Right renal cortex interstitium (tissue), 3 donors: Measurements from ENCODE around the gene AFAP1. TPM values are rescaled to one million over a fixed set of nuclear protein-coding genes. Genes with fewer than 3 reads are reported as not detected.

Experiments used
- DNase-seq, 3 donors: peaks; one replicate each; pipeline ENCODE4 v3.0.0-alpha.2; 2013; ENCODE audit warnings: low read depth in 3 of 3, low spot score in 2 of 3
- polyA plus RNA-seq, 3 donors: library from polyadenylated mRNA; unstranded; fragments of 120-200 nt; gene quantifications; one replicate each; pipeline ENCODE4 v1.2.1, GENCODE V29; 2013; ENCODE audit not compliant: insufficient read length in 3 of 3

AFAP1 gene
- polyA plus RNA-seq, 3 donors, result 18.2 to 20.5 (median 20.4) TPM

GRCh38 chr4:7713757-7714156, 225.9 kb downstream of the AFAP1 start:
- DNase-seq, result no peak

DNA sequence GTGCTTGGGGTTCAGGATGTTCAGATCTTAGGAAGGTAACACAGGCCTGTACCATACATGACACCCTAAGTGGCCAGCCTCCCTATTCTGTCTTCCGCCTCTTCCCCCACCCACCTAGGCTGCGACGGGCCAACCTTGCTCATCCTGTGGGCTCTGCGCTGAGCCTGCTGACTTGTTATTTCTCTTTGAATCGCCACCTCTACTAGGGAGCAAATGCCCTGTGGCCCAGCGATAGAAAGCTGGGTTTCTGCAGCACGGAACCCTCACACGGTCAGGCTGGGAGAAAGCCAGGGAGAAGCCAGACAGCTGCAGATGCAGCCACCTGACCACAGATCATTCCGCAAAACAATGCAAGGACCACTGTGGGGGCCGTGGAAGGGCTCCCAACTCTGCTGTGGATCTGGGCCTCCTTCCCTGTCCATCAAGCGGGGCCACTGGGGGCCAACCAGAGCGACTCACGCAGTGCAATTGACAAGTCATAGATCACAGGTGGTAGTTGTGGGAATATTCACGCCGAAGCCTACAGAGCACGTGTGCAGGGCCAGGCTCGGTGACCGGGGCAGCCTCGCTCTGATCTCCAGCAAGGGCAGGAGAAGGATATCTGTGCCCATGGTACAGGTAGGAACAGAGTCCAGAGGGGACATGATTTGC, 227.5 kb downstream of the AFAP1 start:
- no peak for DNase-seq

DNA sequence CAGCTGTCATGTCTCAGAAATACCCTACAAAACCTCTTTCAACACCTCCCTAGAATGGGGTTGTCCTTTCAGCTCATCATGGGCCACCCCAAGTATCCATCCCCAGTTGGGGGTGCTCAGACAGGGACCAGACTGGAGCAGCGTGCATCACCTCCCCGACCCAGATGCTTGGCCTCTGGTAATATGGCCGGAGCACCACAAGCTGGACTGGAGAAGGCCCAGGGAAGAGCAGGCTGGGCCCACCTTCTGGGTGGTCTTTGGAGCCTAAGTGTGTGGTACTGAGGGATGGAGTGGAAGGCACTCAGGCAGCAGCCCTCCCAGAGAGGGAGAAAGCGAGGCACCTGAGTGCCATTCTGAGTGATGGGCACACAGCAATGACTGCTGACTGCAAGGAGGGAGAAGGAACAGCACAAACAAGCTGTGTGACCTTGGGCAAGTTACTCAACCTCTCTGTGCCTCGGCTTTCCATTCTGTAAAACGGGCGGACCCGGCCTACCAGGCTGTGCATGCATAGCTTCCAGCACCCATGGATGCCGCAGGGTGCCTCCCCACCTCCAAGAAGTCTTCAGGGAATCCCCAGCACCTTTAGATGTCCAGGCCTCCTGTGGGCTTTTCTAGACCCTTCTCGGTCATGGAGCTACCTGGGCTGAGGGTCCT, 228.2 kb downstream of the AFAP1 start:
- no peak for DNase-seq

DNA sequence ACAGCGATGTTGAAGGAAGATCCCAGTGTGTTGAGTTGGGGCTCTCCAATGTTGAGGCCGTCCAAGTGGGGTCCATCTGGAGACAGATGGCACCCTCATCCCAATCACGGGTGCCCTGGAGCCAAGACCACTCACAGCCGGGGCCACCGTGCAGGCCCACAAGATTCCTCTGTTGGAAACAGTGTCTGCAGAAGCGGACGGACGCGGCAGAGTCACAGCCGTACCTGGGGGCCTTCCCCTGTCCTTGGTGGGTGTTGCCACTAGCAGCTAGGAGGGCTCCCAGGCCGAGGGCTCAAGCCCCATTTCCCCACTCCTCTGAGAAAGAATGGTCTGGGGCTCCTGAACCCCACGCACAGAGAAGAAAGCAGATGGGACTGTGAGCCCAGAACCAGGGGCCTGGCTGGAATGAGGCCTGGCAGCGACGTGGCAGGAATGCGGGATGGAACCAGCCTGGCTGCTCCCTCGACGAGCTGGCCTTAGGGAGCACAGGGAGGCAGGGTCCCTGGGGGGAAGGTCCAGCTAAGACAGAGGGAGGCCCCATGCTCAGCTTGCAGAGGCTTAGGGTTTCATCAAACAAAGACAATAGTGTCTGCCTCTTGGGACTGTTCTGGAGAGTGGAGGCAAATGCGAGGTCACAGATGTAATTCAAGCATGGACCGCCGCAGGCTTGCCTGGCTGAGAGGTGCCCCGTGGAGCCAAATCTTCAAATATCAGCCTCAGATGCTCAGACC, 228.9 kb downstream of the AFAP1 start:
- DNase-seq, result no peak

DNA sequence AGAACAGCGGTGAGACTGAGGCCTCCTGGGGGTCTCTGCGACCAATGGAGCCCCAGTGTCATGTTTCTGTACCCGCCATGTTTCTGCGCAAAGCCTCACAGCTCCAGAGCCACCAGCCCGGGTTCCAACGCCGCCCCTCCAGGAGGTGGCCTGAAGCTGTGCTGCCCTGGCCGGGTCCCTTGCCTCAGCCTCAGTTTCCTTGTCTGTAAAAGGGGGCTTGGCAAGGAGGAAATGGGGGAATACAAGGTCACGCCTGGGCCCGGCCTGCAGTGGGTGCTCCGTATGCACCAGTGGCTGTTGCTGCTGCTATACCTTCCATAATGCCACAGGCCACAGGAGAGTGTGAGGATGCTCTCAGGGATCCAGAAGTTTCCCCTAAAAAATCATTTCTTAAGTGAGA, 229.5 kb downstream of the AFAP1 start:
- no peak for DNase-seq

GRCh38 chr4:7709431-7709830, 230.2 kb downstream of the AFAP1 start:
- DNase-seq, result no peak

- DNase-seq, result no peak
Measured at GRCh38 chr4:7708981-7709380, 230.7 kb downstream of the AFAP1 start.

Other genes with a start within 250 kb of the AFAP1 start
- gene ABLIM2, start 219.0 kb upstream of the AFAP1 start, polyA plus RNA-seq, result 1 to 10 TPM; 6.5 to 7.2 (median 6.9) TPM